ENCODE results near the gene ZDHHC14. TPM values are rescaled to one million over a fixed set of nuclear protein-coding genes. Genes with fewer than 3 reads are reported as not detected.

The ZDHHC14 gene
- total and polyA plus RNA-seq, 2 experiments from 2014 or later = 3.0 to 7.4 TPM

- no peak for TF ChIP-seq ETS1 (IDR thresholded peaks at IDR 0.05)
Measured at GRCh38 chr6:157620944-157621343, 240.0 kb downstream of the ZDHHC14 start (continued).

- H3K4me3 ChIP-seq = no peak overlapping the region
- no peak overlapping the region for H3K27ac ChIP-seq (ENCODE audit: low read depth)
- no peak overlapping the region for H3K27ac Mint-ChIP-seq
- no peak overlapping the region for H3K4me2 ChIP-seq
- H3K4me1 Mint-ChIP-seq = peaks cover 16% of the 10 kb centered on the region
- H3K4me3 Mint-ChIP-seq = no peak overlapping the region
- peaks cover 2% of the 10 kb centered on the region; the same call in 1 of the 3 replicates for H3K36me3 Mint-ChIP-seq (ENCODE audit: low read depth)
- H3K79me2 ChIP-seq (replicated peaks; ENCODE audit: insufficient read depth) = no peaks in the 10 kb centered on the region
- H2AFZ ChIP-seq = no peak overlapping the region
- no peaks in the 10 kb centered on the region for H3K27me3 ChIP-seq (ENCODE audit: insufficient read depth)
- peaks cover 3% of the 10 kb centered on the region; the same call in 2 of the 3 replicates for H3K9me3 Mint-ChIP-seq
- H4K20me1 ChIP-seq (replicated peaks; ENCODE audit: insufficient read depth) = no peaks in the 10 kb centered on the region
- DNase-seq (ENCODE audit: low spot score) = no peak
- H3F3A ChIP-seq (replicated peaks; ENCODE audit: low read depth) = no peaks in the 10 kb centered on the region
- no peak for ATAC-seq
- H3K4me1 ChIP-seq (ENCODE audit: insufficient read depth) = no peaks in the 10 kb centered on the region
- H3K27me3 Mint-ChIP-seq (ENCODE audit: insufficient read depth, low read depth, poor library complexity) = no peaks in the 10 kb centered on the region
- H3K36me3 ChIP-seq (ENCODE audit: insufficient read depth) = no peaks in the 10 kb centered on the region
- 0 out of 2 replicates have a peak, but pooled peaks cover 4% of the 10 kb centered on the region for H3K9me2 ChIP-seq (ENCODE audit: insufficient read depth)
- TF ChIP-seq POLR2AphosphoS5 (IDR thresholded peaks at IDR 0.05; ENCODE audit: low read depth) = no peak
- no peak for TF ChIP-seq JUNB (IDR thresholded peaks at IDR 0.05; ENCODE audit: unreplicated experiment)
- no peak for TF ChIP-seq CREB1 (CRISPR knock-in tag; IDR thresholded peaks at IDR 0.05; ENCODE audit: low read depth)
- TF ChIP-seq CTCF (conservative IDR thresholded peaks at IDR 0.05; ENCODE audit: low read depth in 2 of 2) = no peak
- no peak for TF ChIP-seq EZH2phosphoT487 (IDR thresholded peaks at IDR 0.05; ENCODE audit: unreplicated experiment)
- no peak for TF ChIP-seq NANOG (IDR thresholded peaks at IDR 0.05; ENCODE audit: borderline replicate concordance)
- no peak for TF ChIP-seq ZNF462 (CRISPR knock-in tag; IDR thresholded peaks at IDR 0.05)
Measured at GRCh38 chr6:157621406-157621805, 240.4 kb downstream of the ZDHHC14 start.
